ENCODE data around the gene INTS6.

The INTS6 gene

GRCh38 chr13:51499841-51500240, 47.0 kb upstream of the INTS6 start:
- no peak for DNase-seq (ENCODE audit: extremely low spot score)
- POLR2A ChIA-PET = no interaction called here
- CTCF ChIA-PET = interaction anchor here (0.6 kb wide), 1 partner anchor 298 kb away, joined by 3 read pairs; no protein-coding TSS in a partner anchor
- no peak for TF ChIP-seq CTCF (IDR thresholded peaks at IDR 0.05; ENCODE audit: control extremely low read depth, extremely low read depth, low read depth, missing control alignments)

DNA sequence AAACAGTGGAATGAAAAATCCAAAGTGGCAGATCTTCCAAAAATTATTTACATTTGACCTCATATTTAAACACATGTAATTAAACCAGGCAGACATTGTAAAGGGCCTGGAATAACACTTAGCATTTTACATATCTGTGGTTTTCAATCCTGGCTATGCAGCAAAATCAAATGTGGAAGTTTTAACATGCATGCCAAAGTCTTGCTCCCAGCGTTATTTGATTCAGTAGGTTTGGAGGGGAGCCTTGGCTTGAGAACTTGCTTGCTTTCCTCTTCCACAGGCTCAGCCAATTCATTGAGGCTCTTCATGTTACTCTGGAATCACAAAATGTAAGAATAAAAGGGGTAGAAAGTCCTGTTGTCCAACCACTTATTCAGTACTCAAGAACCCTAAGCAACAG, 42.5 kb upstream of the INTS6 start:
- ChIA-PET POLR2A (no interaction called here), CTCF (no interaction called here)
- no peak for TF ChIP-seq CTCF (IDR thresholded peaks at IDR 0.05; ENCODE audit: control extremely low read depth, extremely low read depth, low read depth, missing control alignments)
- DNase-seq (ENCODE audit: extremely low spot score) = no peak

DNA sequence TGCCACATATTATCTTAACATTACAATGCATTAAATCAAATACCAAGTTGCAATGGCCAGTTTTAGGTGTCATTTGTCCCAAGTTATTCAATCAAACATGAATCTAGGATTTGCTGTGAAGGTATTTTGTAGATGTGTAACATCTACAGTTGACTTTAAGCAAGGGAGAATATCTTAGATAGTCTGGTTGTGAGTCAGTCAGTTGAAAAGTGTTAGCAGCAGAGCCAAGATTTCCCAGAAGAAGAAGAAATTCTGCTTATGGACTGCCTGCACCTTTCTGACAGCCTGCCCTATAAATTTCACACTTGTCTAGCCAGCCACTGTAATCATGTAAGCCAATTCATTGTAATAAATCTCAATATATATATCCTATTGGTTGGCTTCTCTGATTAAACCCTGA, 41.3 kb upstream of the INTS6 start:
- CTCF ChIA-PET = no interaction called here
- no peak for DNase-seq (ENCODE audit: extremely low spot score)
- no peak for TF ChIP-seq CTCF (IDR thresholded peaks at IDR 0.05; ENCODE audit: control extremely low read depth, extremely low read depth, low read depth, missing control alignments)
- POLR2A ChIA-PET = no interaction called here

GRCh38 chr13:51488212-51488611, 35.4 kb upstream of the INTS6 start:
- DNase-seq (ENCODE audit: extremely low spot score) = no peak
- CTCF ChIA-PET = interaction anchor here (1.4 kb wide), 1 partner anchor 12 kb away, joined by 3 read pairs; no protein-coding TSS in a partner anchor
- no peak for TF ChIP-seq CTCF (IDR thresholded peaks at IDR 0.05; ENCODE audit: control extremely low read depth, extremely low read depth, low read depth, missing control alignments)
- POLR2A ChIA-PET = no interaction called here

DNA sequence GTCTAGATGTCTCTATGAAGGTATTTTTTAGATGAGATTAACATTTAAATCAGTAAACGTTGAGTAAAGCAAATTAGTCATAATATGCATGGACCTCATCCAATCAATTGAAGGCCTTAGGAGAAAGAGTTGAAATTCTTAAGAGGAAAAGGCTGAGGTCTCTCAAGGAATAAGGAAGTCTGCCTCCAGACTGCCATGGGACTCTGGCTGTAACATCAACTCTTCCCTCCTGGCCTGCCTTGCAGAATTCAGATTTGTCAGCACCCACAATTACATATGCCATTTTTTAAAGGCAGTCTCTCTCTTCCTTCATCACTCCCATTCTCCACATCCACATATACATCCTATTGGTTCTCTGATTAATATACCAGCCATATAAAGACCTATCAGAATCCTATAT, 28.8 kb upstream of the INTS6 start:
- DNase-seq (ENCODE audit: extremely low spot score) = no peak
- CTCF ChIA-PET = no interaction called here
- no peak for TF ChIP-seq CTCF (IDR thresholded peaks at IDR 0.05; ENCODE audit: control extremely low read depth, extremely low read depth, low read depth, missing control alignments)

DNA sequence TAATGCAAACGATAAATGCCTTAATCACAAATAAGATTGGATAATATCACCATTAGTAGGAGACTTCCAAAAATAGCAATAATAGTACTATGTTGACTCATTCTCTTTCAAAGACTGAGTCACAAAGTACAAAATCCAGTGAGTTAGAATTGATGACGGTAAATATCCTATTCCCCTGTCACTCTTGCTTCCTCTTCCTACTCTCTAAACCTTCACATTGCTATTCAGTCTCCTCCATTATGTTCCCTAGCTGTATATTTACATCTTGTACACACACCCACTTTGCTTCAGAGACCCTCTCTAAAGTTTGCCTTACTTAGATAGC, 26.3 kb upstream of the INTS6 start:
- CTCF ChIA-PET = no interaction called here
- POLR2A ChIA-PET = no interaction called here
- DNase-seq (ENCODE audit: extremely low spot score) = no peak
- TF ChIP-seq CTCF (IDR thresholded peaks at IDR 0.05; ENCODE audit: control extremely low read depth, extremely low read depth, low read depth, missing control alignments) = no peak

More for the DNA sequence above, 28.8 kb upstream of the INTS6 start:
- POLR2A ChIA-PET = no interaction called here

All from GM10248 (cell line).